ENCODE results near the gene SLC8A2.

Gene SLC8A2

DNA sequence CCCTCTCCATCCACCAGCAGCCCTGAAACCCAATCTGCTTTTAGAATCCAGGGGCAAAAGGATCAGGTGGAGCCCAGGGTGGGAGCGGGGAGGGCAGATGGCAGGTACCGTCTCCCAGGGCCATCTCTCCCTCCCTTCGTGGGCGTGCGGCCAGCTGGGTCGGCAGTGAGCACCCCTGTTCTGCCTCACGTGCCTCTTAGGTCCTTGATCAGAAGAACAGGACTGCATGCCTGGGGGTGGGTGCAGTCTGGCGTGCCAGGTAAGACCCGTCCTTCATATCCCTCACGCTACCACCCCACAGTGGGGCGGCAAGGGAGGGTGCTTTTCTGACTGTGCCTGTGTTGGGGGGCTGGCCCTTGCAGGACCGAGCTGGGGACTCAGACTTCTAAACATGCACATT lies 2.0 kb downstream of the SLC8A2 start:
- Histone ChIP-seq H3K27me3 (ENCODE audit: low read depth, low read length) (peaks cover 5% of the 10 kb centered on the region), H3K27ac (ENCODE audit: low read length) (no peak overlapping the region), H3K4me1 (ENCODE audit: control insufficient read depth in 1 of 2, insufficient read depth in 2 of 2, low read length in 2 of 2) (peaks cover 0 to 18% of the 10 kb centered on the region in 2 donors), H3K9me3 (ENCODE audit: control insufficient read depth in 1 of 2, low read length in 2 of 2) (no peaks in the 10 kb centered on the region), H3K4me3 (ENCODE audit: low read depth in 1 of 2, low read length in 2 of 2) (peak overlapping the region in 1 of 2 donors; percentile 68), H3K36me3 (ENCODE audit: control insufficient read depth in 1 of 2, insufficient read depth in 2 of 2, low read length in 2 of 2) (no peaks in the 10 kb centered on the region)

DNA sequence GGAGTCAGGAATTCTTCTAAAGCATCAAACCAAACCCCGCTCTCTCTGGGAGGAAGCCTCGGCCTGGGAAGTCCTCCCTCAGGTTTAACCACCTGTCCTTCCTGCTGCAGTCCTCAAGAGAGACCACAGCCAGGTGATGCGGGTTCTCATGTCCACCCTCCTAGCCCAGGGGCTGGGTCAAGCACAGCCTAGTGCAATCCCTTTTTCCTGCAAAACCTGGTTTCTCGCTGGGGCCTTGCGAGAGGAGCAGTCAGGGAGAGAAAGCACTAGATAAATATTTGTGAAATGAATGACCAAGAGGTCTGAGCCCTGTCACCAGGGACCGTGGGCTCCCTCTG lies 2.4 kb downstream of the SLC8A2 start:
- Histone ChIP-seq H3K4me1 (ENCODE audit: control insufficient read depth in 1 of 2, insufficient read depth in 2 of 2, low read length in 2 of 2) (peaks cover 0 to 18% of the 10 kb centered on the region in 2 donors), H3K9me3 (ENCODE audit: control insufficient read depth in 1 of 2, low read length in 2 of 2) (no peaks in the 10 kb centered on the region), H3K27ac (ENCODE audit: low read length) (no peak overlapping the region), H3K27me3 (ENCODE audit: low read depth, low read length) (peaks cover 5% of the 10 kb centered on the region), H3K4me3 (ENCODE audit: low read depth in 1 of 2, low read length in 2 of 2) (peak overlapping the region; percentile 3 to 68), H3K36me3 (ENCODE audit: control insufficient read depth in 1 of 2, insufficient read depth in 2 of 2, low read length in 2 of 2) (no peaks in the 10 kb centered on the region)

DNA sequence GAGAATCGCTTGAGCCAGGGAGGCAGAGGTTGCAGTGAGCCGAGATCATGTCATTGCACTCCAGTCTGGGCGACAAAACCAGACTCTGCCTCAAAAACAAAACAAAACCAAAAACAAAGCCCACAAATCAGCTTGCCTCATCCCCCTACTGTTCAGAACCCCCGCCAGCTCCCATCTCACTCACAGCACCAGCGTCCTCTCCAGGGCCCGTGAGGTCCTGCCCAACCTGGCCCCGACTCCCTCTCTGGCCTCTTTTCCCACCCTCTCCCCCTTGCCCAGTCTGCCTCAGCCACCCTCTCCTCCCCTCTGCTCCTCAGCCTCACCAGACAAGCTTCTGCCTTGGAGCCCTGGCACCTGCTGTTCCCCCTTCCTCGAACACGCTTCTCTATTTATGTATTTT lies 3.8 kb downstream of the SLC8A2 start:
- Histone ChIP-seq H3K9me3 (ENCODE audit: control insufficient read depth in 1 of 2, low read length in 2 of 2) (no peaks in the 10 kb centered on the region), H3K4me1 (ENCODE audit: control insufficient read depth in 1 of 2, insufficient read depth in 2 of 2, low read length in 2 of 2) (peaks cover 0 to 18% of the 10 kb centered on the region in 2 donors), H3K27ac (ENCODE audit: low read length) (no peak overlapping the region), H3K4me3 (ENCODE audit: low read depth in 1 of 2, low read length in 2 of 2) (no peak overlapping the region), H3K27me3 (ENCODE audit: low read depth, low read length) (peaks cover 5% of the 10 kb centered on the region), H3K36me3 (ENCODE audit: control insufficient read depth in 1 of 2, insufficient read depth in 2 of 2, low read length in 2 of 2) (no peaks in the 10 kb centered on the region)

DNA sequence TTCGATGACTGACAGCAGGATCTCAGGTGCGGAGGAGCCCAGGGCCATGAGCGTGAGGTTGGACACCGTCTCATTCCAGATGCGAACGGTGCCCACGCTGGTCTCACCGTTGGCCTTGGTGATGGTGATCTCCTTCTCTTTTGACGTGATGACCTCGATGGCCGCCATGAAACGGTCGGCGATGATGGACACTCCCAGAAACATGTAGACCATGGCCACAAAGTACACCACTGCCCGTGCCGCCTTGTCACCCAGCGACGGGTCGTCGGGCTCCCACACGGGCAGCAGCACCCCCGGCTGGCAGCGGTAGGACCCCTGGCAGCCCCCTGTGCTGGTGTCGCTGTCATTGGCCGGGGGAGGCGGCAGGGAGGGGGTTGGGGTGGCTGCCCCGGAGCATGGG lies 5.7 kb downstream of the SLC8A2 start:
- no peak overlapping the region for H3K27ac ChIP-seq (ENCODE audit: low read length)
- H3K9me3 ChIP-seq (ENCODE audit: control insufficient read depth in 1 of 2, low read length in 2 of 2) = no peaks in the 10 kb centered on the region
- no peaks in the 10 kb centered on the region for H3K36me3 ChIP-seq (ENCODE audit: control insufficient read depth in 1 of 2, insufficient read depth in 2 of 2, low read length in 2 of 2)
- no peaks in the 10 kb centered on the region for H3K27me3 ChIP-seq (ENCODE audit: low read depth, low read length)
- H3K4me1 ChIP-seq (ENCODE audit: control insufficient read depth in 1 of 2, insufficient read depth in 2 of 2, low read length in 2 of 2) = peaks cover 0 to 3% of the 10 kb centered on the region in 2 donors
- no peak overlapping the region for H3K4me3 ChIP-seq (ENCODE audit: low read depth in 1 of 2, low read length in 2 of 2)

DNA sequence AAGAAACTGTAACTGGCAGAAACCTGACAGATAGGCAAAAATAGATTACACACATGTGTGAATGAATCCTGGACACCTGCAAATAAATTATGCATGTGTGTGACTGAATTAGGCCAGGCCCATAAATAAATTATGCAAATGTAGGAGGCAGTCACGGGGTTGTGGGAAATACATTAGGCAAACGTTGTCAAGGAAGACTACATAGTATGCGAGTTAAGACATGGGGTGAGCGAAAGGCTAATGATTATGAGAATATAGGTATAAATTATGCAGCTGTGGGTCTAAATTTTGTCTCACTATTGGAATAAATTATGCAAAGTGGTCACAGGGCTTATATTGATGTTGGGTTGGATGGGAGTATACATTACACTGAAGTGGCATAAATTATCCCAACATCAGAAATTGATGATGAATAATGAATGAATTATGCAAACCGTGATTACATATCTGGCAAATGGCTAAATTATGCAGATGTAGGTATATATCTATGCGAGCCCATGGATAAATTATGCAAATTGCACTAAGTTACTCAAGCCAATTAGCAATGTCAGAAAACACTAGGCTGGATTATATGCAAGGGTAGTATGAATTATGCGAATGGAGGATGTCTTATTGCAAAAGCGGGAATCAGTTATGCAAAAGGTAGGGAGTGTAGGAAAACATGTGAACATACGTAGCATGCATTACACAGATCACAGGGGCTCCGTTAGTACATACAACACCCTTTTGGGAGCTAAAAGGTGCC lies 6.8 kb downstream of the SLC8A2 start:
- peaks cover 4% of the 10 kb centered on the region for H3K27me3 ChIP-seq (ENCODE audit: low read depth, low read length)
- H3K9me3 ChIP-seq (ENCODE audit: control insufficient read depth in 1 of 2, low read length in 2 of 2) = no peaks in the 10 kb centered on the region
- H3K36me3 ChIP-seq (ENCODE audit: control insufficient read depth in 1 of 2, insufficient read depth in 2 of 2, low read length in 2 of 2) = no peaks in the 10 kb centered on the region
- H3K27ac ChIP-seq (ENCODE audit: low read length) = no peak overlapping the region
- peaks cover 0 to 3% of the 10 kb centered on the region in 2 donors for H3K4me1 ChIP-seq (ENCODE audit: control insufficient read depth in 1 of 2, insufficient read depth in 2 of 2, low read length in 2 of 2)
- no peak overlapping the region for H3K4me3 ChIP-seq (ENCODE audit: low read depth in 1 of 2, low read length in 2 of 2)

DNA sequence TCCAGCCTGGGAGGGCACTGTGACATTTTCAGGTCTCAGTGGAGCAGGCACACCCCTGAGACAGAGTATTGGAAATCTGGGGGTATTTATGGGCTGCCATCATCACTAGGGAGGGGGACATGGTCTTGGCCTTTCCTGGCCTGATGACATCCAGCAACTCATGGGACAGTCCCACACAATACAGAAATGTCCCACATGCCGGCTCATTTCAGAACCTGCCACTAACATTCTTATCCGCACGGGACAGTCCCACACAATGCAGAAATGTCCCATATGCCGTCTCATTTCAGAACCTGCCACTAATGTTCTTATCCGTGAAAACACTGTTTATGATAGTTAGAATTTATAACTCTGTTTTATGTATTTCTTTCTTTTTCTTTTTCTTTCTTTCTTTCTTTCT lies 9.8 kb downstream of the SLC8A2 start:
- Histone ChIP-seq H3K27me3 (ENCODE audit: low read depth, low read length) (peaks cover 29% of the 10 kb centered on the region), H3K36me3 (ENCODE audit: control insufficient read depth in 1 of 2, insufficient read depth in 2 of 2, low read length in 2 of 2) (peaks cover 0 to 2% of the 10 kb centered on the region in 2 donors), H3K4me3 (ENCODE audit: low read depth in 1 of 2, low read length in 2 of 2) (no peak overlapping the region), H3K9me3 (ENCODE audit: control insufficient read depth in 1 of 2, low read length in 2 of 2) (no peaks in the 10 kb centered on the region), H3K4me1 (ENCODE audit: control insufficient read depth in 1 of 2, insufficient read depth in 2 of 2, low read length in 2 of 2) (no peaks in the 10 kb centered on the region), H3K27ac (ENCODE audit: low read length) (no peak overlapping the region)

DNA sequence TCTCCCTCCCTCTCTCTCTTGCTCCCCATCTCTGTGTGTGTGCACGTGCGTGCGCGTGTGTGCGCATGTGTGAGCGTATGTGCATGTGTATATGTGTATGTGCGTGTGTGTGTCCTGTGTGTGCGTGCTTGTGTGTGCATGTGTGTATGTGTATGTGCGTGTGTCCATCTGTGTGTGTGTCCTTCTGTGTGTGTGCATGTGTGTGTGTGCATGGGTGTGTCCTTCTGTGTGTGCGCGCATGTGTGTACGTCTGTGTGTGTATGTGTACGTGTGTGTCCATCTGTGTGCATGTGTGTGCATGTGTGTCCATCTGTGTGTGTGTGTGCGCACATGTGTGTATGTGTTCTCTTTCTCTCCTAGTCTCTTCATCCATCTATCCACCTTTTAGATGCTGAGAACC lies 12.2 kb downstream of the SLC8A2 start:
- H3K27ac ChIP-seq (ENCODE audit: low read length) = no peak overlapping the region
- peaks cover 37% of the 10 kb centered on the region for H3K27me3 ChIP-seq (ENCODE audit: low read depth, low read length)
- H3K4me3 ChIP-seq (ENCODE audit: low read depth in 1 of 2, low read length in 2 of 2) = no peak overlapping the region
- peaks cover 4 to 8% of the 10 kb centered on the region in 2 donors for H3K9me3 ChIP-seq (ENCODE audit: control insufficient read depth in 1 of 2, low read length in 2 of 2)
- no peaks in the 10 kb centered on the region for H3K4me1 ChIP-seq (ENCODE audit: control insufficient read depth in 1 of 2, insufficient read depth in 2 of 2, low read length in 2 of 2)
- peaks cover 0 to 9% of the 10 kb centered on the region in 2 donors for H3K36me3 ChIP-seq (ENCODE audit: control insufficient read depth in 1 of 2, insufficient read depth in 2 of 2, low read length in 2 of 2)

DNA sequence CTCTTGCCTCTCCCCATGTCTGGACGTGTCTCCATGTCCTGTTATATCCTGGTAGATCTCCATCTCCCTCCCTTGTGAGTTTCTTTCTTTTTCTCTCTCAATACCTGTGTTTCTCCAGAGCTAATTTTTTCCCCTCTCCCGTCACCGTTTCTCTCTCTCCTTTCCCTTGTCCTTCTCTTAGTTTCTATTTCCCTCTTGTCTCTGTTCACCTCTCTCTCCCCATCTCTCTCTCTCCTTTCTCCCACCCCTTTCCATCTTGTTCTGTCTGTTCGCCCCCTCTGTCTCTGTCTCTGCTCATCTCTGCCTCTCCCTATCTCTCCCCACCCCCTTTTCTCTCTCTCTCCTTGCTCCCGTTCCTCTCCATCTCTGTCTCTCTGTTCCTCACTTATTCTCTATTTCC lies 13.0 kb downstream of the SLC8A2 start:
- Histone ChIP-seq H3K4me1 (ENCODE audit: control insufficient read depth in 1 of 2, insufficient read depth in 2 of 2, low read length in 2 of 2) (no peaks in the 10 kb centered on the region), H3K27me3 (ENCODE audit: low read depth, low read length) (peaks cover 37% of the 10 kb centered on the region), H3K4me3 (ENCODE audit: low read depth in 1 of 2, low read length in 2 of 2) (no peak overlapping the region), H3K27ac (ENCODE audit: low read length) (no peak overlapping the region), H3K36me3 (ENCODE audit: control insufficient read depth in 1 of 2, insufficient read depth in 2 of 2, low read length in 2 of 2) (peaks cover 0 to 9% of the 10 kb centered on the region in 2 donors), H3K9me3 (ENCODE audit: control insufficient read depth in 1 of 2, low read length in 2 of 2) (peaks cover 4 to 8% of the 10 kb centered on the region in 2 donors)

DNA sequence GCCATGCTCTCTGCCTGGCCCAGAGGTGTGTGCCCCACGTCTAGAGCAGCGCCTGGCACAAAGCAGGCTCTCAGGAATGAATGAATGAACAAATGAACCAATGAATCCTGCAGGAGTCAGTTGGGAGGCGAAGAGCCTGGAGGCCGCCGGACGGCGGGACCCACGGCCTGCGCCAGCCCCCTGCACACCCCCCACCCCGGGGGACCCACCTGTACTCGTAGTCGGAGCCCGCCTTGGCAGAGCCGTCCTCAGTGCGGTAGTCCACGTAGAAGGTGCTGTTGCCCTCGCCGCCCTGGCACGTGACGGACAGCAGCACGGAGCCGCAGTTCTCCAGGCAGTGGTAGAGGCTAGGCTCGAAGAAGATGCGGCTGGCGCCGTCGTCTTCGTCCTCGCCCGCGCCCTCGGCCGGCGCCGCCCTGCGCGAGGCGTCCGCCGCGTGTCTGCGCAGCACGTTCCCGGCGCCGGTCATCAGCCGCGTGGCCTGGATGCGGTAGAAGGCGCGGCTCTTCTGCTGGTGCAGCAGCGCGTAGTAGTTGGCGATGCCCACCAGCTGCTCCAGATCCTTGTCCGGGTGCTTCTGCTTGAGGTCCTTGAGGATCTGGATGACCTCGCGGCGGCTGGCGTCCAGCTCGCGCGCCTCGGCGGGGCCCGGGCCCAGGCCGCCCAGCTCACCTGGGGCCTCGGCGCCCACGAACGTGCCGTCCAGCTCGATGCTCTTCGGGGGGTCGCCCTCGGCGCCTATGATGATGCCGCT lies 14.8 kb downstream of the SLC8A2 start:
- H3K4me3 ChIP-seq (ENCODE audit: low read depth in 1 of 2, low read length in 2 of 2) = no peak overlapping the region
- peaks cover 4 to 8% of the 10 kb centered on the region in 2 donors for H3K9me3 ChIP-seq (ENCODE audit: control insufficient read depth in 1 of 2, low read length in 2 of 2)
- H3K36me3 ChIP-seq (ENCODE audit: control insufficient read depth in 1 of 2, insufficient read depth in 2 of 2, low read length in 2 of 2) = peaks cover 0 to 9% of the 10 kb centered on the region in 2 donors
- no peaks in the 10 kb centered on the region for H3K4me1 ChIP-seq (ENCODE audit: control insufficient read depth in 1 of 2, insufficient read depth in 2 of 2, low read length in 2 of 2)
- no peak overlapping the region for H3K27ac ChIP-seq (ENCODE audit: low read length)
- H3K27me3 ChIP-seq (ENCODE audit: low read depth, low read length) = peaks cover 37% of the 10 kb centered on the region

DNA sequence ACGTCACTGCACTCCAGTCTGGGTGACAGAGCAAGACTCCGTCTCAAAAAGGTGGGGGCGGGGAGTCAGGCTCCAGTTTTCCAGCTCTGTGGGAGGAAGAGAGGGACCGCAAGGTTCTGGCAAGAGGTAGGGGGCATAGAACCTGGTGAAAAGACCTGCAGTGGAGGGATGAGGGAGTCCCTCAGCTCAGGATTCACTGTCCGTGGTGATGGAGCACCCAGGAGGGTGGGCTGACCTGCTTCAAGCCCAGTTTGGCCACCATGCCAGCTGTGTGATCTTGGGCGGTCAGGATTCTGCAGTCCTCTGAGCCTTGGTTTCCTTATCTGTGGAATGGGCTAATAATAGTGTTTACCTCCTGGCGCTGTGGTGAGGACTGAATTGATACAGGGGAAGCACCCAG lies 21.2 kb downstream of the SLC8A2 start:
- H3K36me3 ChIP-seq (ENCODE audit: control insufficient read depth in 1 of 2, insufficient read depth in 2 of 2, low read length in 2 of 2) = peaks cover 0 to 3% of the 10 kb centered on the region in 2 donors
- H3K27ac ChIP-seq (ENCODE audit: low read length) = no peak overlapping the region
- peaks cover 0 to under 1% of the 10 kb centered on the region in 2 donors for H3K9me3 ChIP-seq (ENCODE audit: control insufficient read depth in 1 of 2, low read length in 2 of 2)
- no peak overlapping the region for H3K4me3 ChIP-seq (ENCODE audit: low read depth in 1 of 2, low read length in 2 of 2)
- peaks cover 25% of the 10 kb centered on the region for H3K27me3 ChIP-seq (ENCODE audit: low read depth, low read length)
- peaks cover 5 to 18% of the 10 kb centered on the region in 2 donors for H3K4me1 ChIP-seq (ENCODE audit: control insufficient read depth in 1 of 2, insufficient read depth in 2 of 2, low read length in 2 of 2)

DNA sequence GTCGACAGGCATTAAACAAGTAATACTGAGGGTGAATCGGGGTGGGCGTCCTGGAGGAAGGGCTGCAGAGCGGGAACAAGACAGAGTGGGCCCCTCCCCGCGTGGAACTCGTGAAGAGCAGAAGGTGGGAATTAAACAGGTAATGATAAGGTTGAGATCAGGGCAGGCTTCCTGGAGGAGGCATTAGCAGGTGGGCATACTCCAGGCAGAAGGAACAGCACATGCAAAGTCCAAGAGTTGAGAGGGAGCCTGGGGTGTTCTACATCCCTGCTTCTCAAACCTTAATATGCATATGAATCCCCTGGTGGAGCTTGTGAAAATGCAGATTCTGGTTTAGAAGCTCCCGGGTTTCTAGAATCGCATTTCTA lies 23.3 kb downstream of the SLC8A2 start:
- peaks cover 0 to 3% of the 10 kb centered on the region in 2 donors for H3K36me3 ChIP-seq (ENCODE audit: control insufficient read depth in 1 of 2, insufficient read depth in 2 of 2, low read length in 2 of 2)

More for the DNA sequence above, 23.3 kb downstream of the SLC8A2 start:
- no peak overlapping the region for H3K4me3 ChIP-seq (ENCODE audit: low read depth in 1 of 2, low read length in 2 of 2)
- no peaks in the 10 kb centered on the region for H3K9me3 ChIP-seq (ENCODE audit: control insufficient read depth in 1 of 2, low read length in 2 of 2)
- H3K27me3 ChIP-seq (ENCODE audit: low read depth, low read length) = peaks cover 42% of the 10 kb centered on the region
- H3K27ac ChIP-seq (ENCODE audit: low read length) = no peak overlapping the region
- H3K4me1 ChIP-seq (ENCODE audit: control insufficient read depth in 1 of 2, insufficient read depth in 2 of 2, low read length in 2 of 2) = peaks cover 6 to 18% of the 10 kb centered on the region in 2 donors

Measured in muscle layer of duodenum (tissue), 2 donors.